Central memory CD8-positive, alpha-beta T cell (primary cell): ENCODE data around the gene RTKN2.
"Not testable (repeated sequence)": the region's sequence is repeated elsewhere in the genome, so short reads cannot be mapped to it uniquely, and the experiment has no call there.

ENCODE experiments used
- ATAC-seq: fragments of 150-1000 bp; cut with Tn5 transposase; replicated peaks from 2 replicates; pipeline ENCODE4 v1.10.0; 2022; ENCODE audit warnings: mild to moderate bottlenecking, moderate FRiP score, moderate number of reproducible peaks; ENCODE audit not compliant: poor library complexity, severe bottlenecking; ENCODE audit errors: extremely low read depth
- DNase-seq, 2 donors: peaks; one replicate each; pipeline ENCODE4 v3.0.0; 2021; ENCODE audit warnings: low spot score in 2 of 2
- H3K27ac Mint-ChIP-seq: one replicate; pipeline ENCODE4 v1.8.0; 2022; ENCODE audit warnings: low read depth, mild to moderate bottlenecking, moderate library complexity, mixed read lengths
- H3K27me3 Mint-ChIP-seq: one replicate; pipeline ENCODE4 v1.8.0; 2022; ENCODE audit warnings: mixed read lengths
- H3K36me3 Mint-ChIP-seq: one replicate; pipeline ENCODE4 v1.8.0; 2022; ENCODE audit warnings: mild to moderate bottlenecking, moderate library complexity, mixed read lengths; ENCODE audit not compliant: insufficient read depth
- H3K4me1 Mint-ChIP-seq: one replicate; pipeline ENCODE4 v1.8.0; 2022; ENCODE audit warnings: mixed read lengths
- H3K4me3 Mint-ChIP-seq: one replicate; pipeline ENCODE4 v1.8.0; 2022; ENCODE audit warnings: mild to moderate bottlenecking, moderate library complexity, mixed read lengths
- H3K9me3 Mint-ChIP-seq: one replicate; pipeline ENCODE4 v1.8.0; 2022; ENCODE audit warnings: mixed read lengths

Gene RTKN2

DNA sequence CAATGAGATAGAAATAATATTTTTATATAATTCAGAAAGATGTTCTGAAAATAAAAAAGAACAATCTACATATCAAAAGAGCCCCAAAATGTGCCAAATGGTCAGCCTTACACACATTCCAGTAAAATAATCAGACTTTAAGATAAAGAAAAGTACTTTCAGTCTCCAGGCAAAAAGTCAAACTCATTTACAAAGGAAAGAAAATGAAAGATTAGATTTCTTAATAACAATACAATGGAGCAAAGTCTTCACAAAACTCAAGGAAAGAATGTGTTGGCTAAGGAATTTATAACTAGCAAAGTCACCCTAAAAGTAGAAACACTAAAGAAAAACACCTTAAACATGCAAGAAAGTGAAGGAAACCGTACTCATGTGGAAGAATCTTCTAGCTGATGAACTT is 16.6 kb downstream of the RTKN2 start:
- Mint-ChIP-seq H3K36me3 (no peaks in the 10 kb centered on the region), H3K27me3 (no peaks in the 10 kb centered on the region), H3K4me1 (no peaks in the 10 kb centered on the region), H3K27ac (no peak overlapping the region), H3K9me3 (no peaks in the 10 kb centered on the region), H3K4me3 (no peak overlapping the region)
- ATAC-seq = no peak
- DNase-seq = no peak

- Mint-ChIP-seq H3K36me3 (no peaks in the 10 kb centered on the region), H3K4me3 (no peak overlapping the region), H3K9me3 (no peaks in the 10 kb centered on the region), H3K27me3 (no peaks in the 10 kb centered on the region), H3K27ac (no peak overlapping the region), H3K4me1 (no peaks in the 10 kb centered on the region)
- DNase-seq (no peak), ATAC-seq (no peak)
Measured at GRCh38 chr10:62250594-62251198, 17.9 kb downstream of the RTKN2 start.

- no peak overlapping the region for H3K27ac Mint-ChIP-seq
- no peaks in the 10 kb centered on the region for H3K9me3 Mint-ChIP-seq
- no peaks in the 10 kb centered on the region for H3K36me3 Mint-ChIP-seq
- no peak overlapping the region for H3K4me3 Mint-ChIP-seq
- no peak for ATAC-seq
- no peak for DNase-seq
- no peaks in the 10 kb centered on the region for H3K4me1 Mint-ChIP-seq
- H3K27me3 Mint-ChIP-seq = no peaks in the 10 kb centered on the region
Measured at GRCh38 chr10:62249957-62250356, 18.7 kb downstream of the RTKN2 start.

- ATAC-seq (no peak), DNase-seq (no peak)
- H3K36me3 Mint-ChIP-seq = no peaks in the 10 kb centered on the region
- no peak overlapping the region for H3K4me3 Mint-ChIP-seq
- H3K9me3 Mint-ChIP-seq = no peaks in the 10 kb centered on the region
- no peak overlapping the region for H3K27ac Mint-ChIP-seq
- H3K27me3 Mint-ChIP-seq = no peaks in the 10 kb centered on the region
- H3K4me1 Mint-ChIP-seq = peaks cover 2% of the 10 kb centered on the region
Measured at GRCh38 chr10:62248465-62248864, 20.2 kb downstream of the RTKN2 start.

GRCh38 chr10:62244785-62245467 is 23.7 kb downstream of the RTKN2 start:
- H3K27ac Mint-ChIP-seq = no peak overlapping the region
- no peaks in the 10 kb centered on the region for H3K36me3 Mint-ChIP-seq
- no peak overlapping the region for H3K4me3 Mint-ChIP-seq
- ATAC-seq = peak; percentile 52
- H3K4me1 Mint-ChIP-seq = peaks cover 13% of the 10 kb centered on the region
- H3K9me3 Mint-ChIP-seq = no peaks in the 10 kb centered on the region
- H3K27me3 Mint-ChIP-seq = no peaks in the 10 kb centered on the region
- peak in 1 of 2 donors; percentile 28 for DNase-seq

DNA sequence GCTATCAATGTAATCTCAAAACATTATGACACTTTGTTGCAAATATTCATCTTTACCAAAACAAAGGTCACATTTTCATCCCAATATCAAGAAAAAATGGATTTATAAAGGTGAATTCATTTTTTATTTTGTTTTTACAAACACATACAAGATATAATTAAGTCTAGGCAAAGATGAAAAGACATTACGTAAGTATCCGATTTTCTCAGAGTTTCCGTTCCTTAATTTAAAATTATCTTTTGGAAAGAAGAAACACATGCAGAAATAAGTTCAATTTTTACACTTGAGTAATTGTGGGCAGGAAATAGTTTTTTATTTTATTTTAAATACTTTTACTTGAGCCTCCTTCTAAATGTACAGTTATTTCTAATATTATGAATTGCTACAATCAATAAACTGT is 24.6 kb downstream of the RTKN2 start:
- Mint-ChIP-seq H3K4me1 (peaks cover 15% of the 10 kb centered on the region), H3K4me3 (no peak overlapping the region), H3K27me3 (no peaks in the 10 kb centered on the region)

GRCh38 chr10:62243647-62243997 is 25.0 kb downstream of the RTKN2 start:
- Mint-ChIP-seq H3K36me3 (no peaks in the 10 kb centered on the region), H3K4me1 (peaks cover 15% of the 10 kb centered on the region), H3K4me3 (no peak overlapping the region), H3K27ac (peak overlapping the region; percentile 23), H3K9me3 (no peaks in the 10 kb centered on the region), H3K27me3 (no peaks in the 10 kb centered on the region)
- DNase-seq (no peak), ATAC-seq (no peak)

More for the DNA sequence above, 24.6 kb downstream of the RTKN2 start:
- H3K36me3 Mint-ChIP-seq = no peaks in the 10 kb centered on the region
- ATAC-seq (no peak), DNase-seq (no peak)
- no peaks in the 10 kb centered on the region for H3K9me3 Mint-ChIP-seq
- H3K27ac Mint-ChIP-seq = no peak overlapping the region

- Mint-ChIP-seq H3K27ac (peak overlapping the region; percentile 23), H3K4me1 (peaks cover 15% of the 10 kb centered on the region)
- H3K4me3 Mint-ChIP-seq, DNase-seq, H3K36me3 Mint-ChIP-seq, H3K27me3 Mint-ChIP-seq, ATAC-seq, H3K9me3 Mint-ChIP-seq: not testable (repeated sequence)
Measured at GRCh38 chr10:62242965-62243646, 25.5 kb downstream of the RTKN2 start.

- not testable (repeated sequence) for H3K27ac Mint-ChIP-seq, ATAC-seq, H3K4me3 Mint-ChIP-seq
Measured at GRCh38 chr10:62241521-62241920, 27.1 kb downstream of the RTKN2 start.

DNA sequence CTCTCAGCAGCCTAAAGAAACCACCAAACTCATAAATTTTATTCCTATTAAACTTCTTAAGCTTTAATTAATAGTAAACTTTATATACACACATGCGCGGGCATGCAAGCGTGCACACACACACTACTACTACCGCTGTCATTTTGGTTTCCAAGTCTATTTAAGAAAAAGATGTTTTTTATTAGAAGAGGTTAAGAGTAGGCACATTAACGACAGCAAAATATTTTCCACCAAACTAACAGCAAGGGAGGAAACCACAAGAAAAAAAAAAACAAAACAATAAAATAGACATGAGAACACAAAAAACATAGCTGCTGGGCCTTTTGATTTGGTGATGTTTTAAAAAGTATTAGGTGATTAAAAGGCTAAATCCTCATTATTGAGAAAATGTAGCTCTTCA is 28.6 kb downstream of the RTKN2 start:
- no peak overlapping the region for H3K4me3 Mint-ChIP-seq
- no peak for ATAC-seq

More at GRCh38 chr10:62241521-62241920, 27.1 kb downstream of the RTKN2 start:
- H3K9me3 Mint-ChIP-seq, DNase-seq, H3K36me3 Mint-ChIP-seq, H3K27me3 Mint-ChIP-seq: not testable (repeated sequence)
- H3K4me1 Mint-ChIP-seq = peaks cover 15% of the 10 kb centered on the region

DNA sequence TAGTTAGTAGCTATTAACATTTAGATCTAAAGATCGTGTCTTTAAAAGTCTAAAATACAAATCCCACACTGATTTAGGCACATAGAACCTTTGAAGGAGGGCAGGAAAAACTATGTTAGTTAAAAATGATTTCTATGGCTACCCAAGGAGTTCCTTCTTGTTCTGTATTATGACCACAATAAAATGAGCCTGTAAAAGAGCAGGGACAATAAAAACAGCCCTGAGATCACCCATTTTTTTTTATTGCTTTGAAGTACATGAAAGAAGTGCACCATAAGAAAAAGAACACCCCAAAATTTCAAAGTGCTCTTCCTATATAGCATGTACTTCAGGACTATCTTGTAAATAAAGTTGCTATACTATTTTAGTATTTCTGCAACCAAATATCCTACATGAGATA is 29.8 kb downstream of the RTKN2 start:
- H3K9me3 Mint-ChIP-seq = no peaks in the 10 kb centered on the region
- no peak overlapping the region for H3K4me3 Mint-ChIP-seq
- H3K27ac Mint-ChIP-seq = no peak overlapping the region
- DNase-seq = no peak
- H3K27me3 Mint-ChIP-seq = no peaks in the 10 kb centered on the region
- no peak for ATAC-seq
- H3K36me3 Mint-ChIP-seq = no peaks in the 10 kb centered on the region
- H3K4me1 Mint-ChIP-seq = peaks cover 15% of the 10 kb centered on the region

More for the DNA sequence above, 28.6 kb downstream of the RTKN2 start:
- Mint-ChIP-seq H3K9me3 (no peaks in the 10 kb centered on the region), H3K27ac (no peak overlapping the region), H3K36me3 (no peaks in the 10 kb centered on the region), H3K4me1 (peaks cover 15% of the 10 kb centered on the region), H3K27me3 (no peaks in the 10 kb centered on the region)
- no peak for DNase-seq

- no peak for ATAC-seq
- peaks cover 10% of the 10 kb centered on the region for H3K4me1 Mint-ChIP-seq
- H3K27ac Mint-ChIP-seq = no peak overlapping the region
- no peaks in the 10 kb centered on the region for H3K27me3 Mint-ChIP-seq
- no peak for DNase-seq
- H3K4me3 Mint-ChIP-seq = no peak overlapping the region
- H3K9me3 Mint-ChIP-seq = no peaks in the 10 kb centered on the region
- H3K36me3 Mint-ChIP-seq = no peaks in the 10 kb centered on the region
Measured at GRCh38 chr10:62237966-62238365, 30.7 kb downstream of the RTKN2 start.

- H3K4me3 Mint-ChIP-seq = no peak overlapping the region
- no peaks in the 10 kb centered on the region for H3K36me3 Mint-ChIP-seq
- no peaks in the 10 kb centered on the region for H3K9me3 Mint-ChIP-seq
- no peaks in the 10 kb centered on the region for H3K27me3 Mint-ChIP-seq
- no peak overlapping the region for H3K27ac Mint-ChIP-seq
- peaks cover 10% of the 10 kb centered on the region for H3K4me1 Mint-ChIP-seq
- no peak for ATAC-seq
- no peak for DNase-seq
Measured at GRCh38 chr10:62237506-62237905, 31.1 kb downstream of the RTKN2 start.
